IMR-90 (cell line): ENCODE data around the gene PPP1R27. TPM values are rescaled to one million over a fixed set of nuclear protein-coding genes. Genes with fewer than 3 reads are reported as not detected.

Experiments
- ATAC-seq: fragments of 200-7000 bp; cut with Tn5 transposase; 2 replicates; pipeline ENCODE4 v1.9.1; 2020; ENCODE audit warnings: low read depth, mild to moderate bottlenecking, moderate library complexity
- BruUV-seq: library from RNA; stranded (reverse); fragments of 400-500 nt; replicated peaks from 2 replicates; lab custom pipeline; 2021; lab: Mats Ljungman, UMichigan
- CTCF ChIA-PET: fragments of 300-600 bp; formaldehyde crosslinking; extraction: SDS; loops from one replicate; lab custom pipeline; 2021; ENCODE audit warnings: antibody characterized with exemption; lab: Yijun Ruan, JAX
- POLR2A ChIA-PET: fragments of 300-600 bp; sonication (Branson Sonifier 250); formaldehyde crosslinking; loops from one replicate; lab custom pipeline; 2022; ENCODE audit warnings: antibody characterized with exemption; ENCODE audit not compliant: unreplicated experiment; lab: Charles Lee
- DNase-seq: peaks from one replicate; pipeline ENCODE4 v3.0.0; 2013
- H2AFZ ChIP-seq: replicated peaks from 2 replicates; pipeline ENCODE3; 2013; ENCODE audit warnings: low read length, mild to moderate bottlenecking; ENCODE audit not compliant: poor library complexity
- H2AK5ac ChIP-seq: 2 replicates; pipeline ENCODE4 v1.6.1; 2013; ENCODE audit warnings: low read depth, low read length, inconsistent platforms
- H2AK9ac ChIP-seq: replicated peaks from 2 replicates; pipeline ENCODE3; 2013; ENCODE audit warnings: mild to moderate bottlenecking, low read depth, low read length, moderate library complexity; ENCODE audit not compliant: poor library complexity
- H2BK120ac ChIP-seq: 2 replicates; pipeline ENCODE4 v1.6.1; 2013; ENCODE audit warnings: low read depth, low read length, inconsistent platforms
- H2BK15ac ChIP-seq: 3 replicates; pipeline ENCODE4 v1.6.1; 2013; ENCODE audit warnings: low read depth, low read length, inconsistent platforms
- H2BK20ac ChIP-seq: 2 replicates; pipeline ENCODE4 v1.6.1; 2013; ENCODE audit warnings: low read depth, mild to moderate bottlenecking, inconsistent platforms, low read length, moderate library complexity
- H2BK5ac ChIP-seq: 2 replicates; pipeline ENCODE4 v1.6.1; 2013; ENCODE audit warnings: mild to moderate bottlenecking, low read depth, low read length, inconsistent platforms; ENCODE audit not compliant: poor library complexity, severe bottlenecking
- H3K14ac ChIP-seq: replicated peaks from 2 replicates; pipeline ENCODE4 v1.6.1; 2013; ENCODE audit warnings: low read depth, low read length, inconsistent platforms
- H3K18ac ChIP-seq: 2 replicates; pipeline ENCODE4 v1.6.1; 2013; ENCODE audit warnings: low read depth, low read length, control low read depth
- H3K23ac ChIP-seq: 2 replicates; pipeline ENCODE4 v1.6.1; 2013; ENCODE audit warnings: low read depth, low read length, inconsistent platforms
- H3K27ac ChIP-seq: 2 replicates; pipeline ENCODE4 v1.5.1; 2013; ENCODE audit warnings: mild to moderate bottlenecking, control low read depth, low read length; ENCODE audit not compliant: insufficient read depth
- H3K27me3 ChIP-seq: 2 replicates; pipeline ENCODE4 v1.6.1; 2013; ENCODE audit warnings: low read length; ENCODE audit not compliant: control insufficient read depth, insufficient read depth
- H3K36me3 ChIP-seq: 2 replicates; pipeline ENCODE4 v1.6.1; 2013; ENCODE audit warnings: low read length, mixed read lengths; ENCODE audit not compliant: control insufficient read depth, insufficient read depth
- H3K4ac ChIP-seq: 2 replicates; pipeline ENCODE4 v1.6.1; 2013; ENCODE audit warnings: low read depth, low read length, inconsistent platforms
- H3K4me1 ChIP-seq: 2 replicates; pipeline ENCODE4 v1.6.1; 2013; ENCODE audit warnings: low read length, mixed read lengths; ENCODE audit not compliant: control insufficient read depth, insufficient read depth
- H3K4me2 ChIP-seq: 2 replicates; pipeline ENCODE4 v1.6.1; 2013; ENCODE audit warnings: low read depth, mild to moderate bottlenecking, control low read depth, low read length, moderate library complexity
- H3K4me3 ChIP-seq: 2 replicates; pipeline ENCODE4 v1.5.1; 2013; ENCODE audit warnings: low read depth, mild to moderate bottlenecking, control low read depth, low read length, moderate library complexity; ENCODE audit not compliant: insufficient read depth
- H3K56ac ChIP-seq: 2 replicates; pipeline ENCODE4 v1.6.1; 2013; ENCODE audit warnings: low read length, inconsistent platforms; ENCODE audit not compliant: insufficient read depth; ENCODE audit errors: extremely low read depth
- H3K79me1 ChIP-seq, 2 experiments: 2 replicates each; pipeline ENCODE4 v1.6.1; 2013; ENCODE audit warnings: low read length in 2 of 2, inconsistent platforms in 1 of 2, low read depth in 1 of 2
- H3K9ac ChIP-seq: 2 replicates; pipeline ENCODE4 v1.6.1; 2013; ENCODE audit warnings: low read depth, low read length, control low read depth
- H3K9me1 ChIP-seq: 2 replicates; pipeline ENCODE4 v1.6.1; 2013; ENCODE audit warnings: low read length, inconsistent platforms; ENCODE audit not compliant: insufficient read depth
- H3K9me3 ChIP-seq: 2 replicates; pipeline ENCODE4 v1.6.1; 2013; ENCODE audit warnings: low read length; ENCODE audit not compliant: control insufficient read depth, insufficient read depth
- H4K20me1 ChIP-seq: 2 replicates; pipeline ENCODE4 v1.6.1; 2013; ENCODE audit warnings: low read length, inconsistent platforms; ENCODE audit not compliant: insufficient read depth
- H4K5ac ChIP-seq: 2 replicates; pipeline ENCODE4 v1.6.1; 2013; ENCODE audit warnings: mild to moderate bottlenecking, low read depth, low read length, control low read depth
- H4K8ac ChIP-seq, 2 experiments: 2 replicates each; pipeline ENCODE4 v1.6.1; 2013; ENCODE audit warnings: low read depth in 2 of 2, low read length in 2 of 2, control low read depth in 1 of 2, inconsistent platforms in 1 of 2
- H4K91ac ChIP-seq: 2 replicates; pipeline ENCODE4 v1.6.1; 2013; ENCODE audit warnings: low read depth, low read length, inconsistent platforms; ENCODE audit not compliant: insufficient read depth
- CEBPB ChIP-seq: IDR thresholded peaks from 2 replicates; pipeline ENCODE4 v1.6.1; 2012; ENCODE audit warnings: low read depth, low read length, improper control_type of control experiment
- FOS ChIP-seq: fragments of 150-350 bp; IDR thresholded peaks from 2 replicates; pipeline ENCODE4 v1.6.1; 2016; ENCODE audit warnings: low read depth, low read length
- MXI1 ChIP-seq: IDR thresholded peaks from 2 replicates; pipeline ENCODE4 v1.6.1; 2012; ENCODE audit warnings: low read depth, mild to moderate bottlenecking, low read length, moderate library complexity, borderline replicate concordance
- POLR2A ChIP-seq: IDR thresholded peaks from 2 replicates; pipeline ENCODE4 v1.6.1; 2012; ENCODE audit warnings: mild to moderate bottlenecking, low read depth, low read length
- WGBS, 2 experiments: methylation state at CpG; one replicate each; pipeline versions ENCODE4 v1.1.5 to v1.1.7; 2013; ENCODE audit warnings: missing lambda C conversion rate in 2 of 2; ENCODE audit not compliant: insufficient read length in 1 of 2; ENCODE audit errors: extremely low coverage in 2 of 2; 5-methylcytosine and 5-hydroxymethylcytosine counted together
- dilution Hi-C: fragments of 300-500 bp; cut with HindIII; formaldehyde crosslinking; loops from one replicate; pipeline ENCODE4 v1.14.3; 2018; ENCODE audit warnings: low sequenced_read_pairs; ENCODE audit not compliant: unreplicated experiment
- in situ Hi-C: fragments of 300-500 bp; cut with MboI; formaldehyde crosslinking; loops from 3 replicates; pipeline ENCODE4 v1.14.3; 2019; ENCODE audit warnings: low sequenced_read_pairs, inconsistent platforms, mixed read lengths
- intact Hi-C: fragments of 100-400 bp; cut with micrococcal nuclease; formaldehyde crosslinking; loops from 2 replicates; pipeline ENCODE4 v1.10.0; 2022
- polyA plus RNA-seq, 3 experiments: library from polyadenylated mRNA; depleted of rRNA; stranded (reverse); fragments of >200 nt; gene quantifications; 2 replicates each; pipeline ENCODE4 v1.2.3, GENCODE V29; 2012; ENCODE audit warnings: low replicate concordance in 1 of 3
- total RNA-seq: library from RNA; depleted of rRNA; stranded (reverse); fragments of >200 nt; gene quantifications from 2 replicates; pipeline ENCODE4 v1.2.3, GENCODE V29; 2012

PPP1R27 gene
- total and polyA plus RNA-seq, 2 of the 4 experiments (the other 2 are of a cell fraction), result 0.21 TPM; not detected in 1

DNA sequence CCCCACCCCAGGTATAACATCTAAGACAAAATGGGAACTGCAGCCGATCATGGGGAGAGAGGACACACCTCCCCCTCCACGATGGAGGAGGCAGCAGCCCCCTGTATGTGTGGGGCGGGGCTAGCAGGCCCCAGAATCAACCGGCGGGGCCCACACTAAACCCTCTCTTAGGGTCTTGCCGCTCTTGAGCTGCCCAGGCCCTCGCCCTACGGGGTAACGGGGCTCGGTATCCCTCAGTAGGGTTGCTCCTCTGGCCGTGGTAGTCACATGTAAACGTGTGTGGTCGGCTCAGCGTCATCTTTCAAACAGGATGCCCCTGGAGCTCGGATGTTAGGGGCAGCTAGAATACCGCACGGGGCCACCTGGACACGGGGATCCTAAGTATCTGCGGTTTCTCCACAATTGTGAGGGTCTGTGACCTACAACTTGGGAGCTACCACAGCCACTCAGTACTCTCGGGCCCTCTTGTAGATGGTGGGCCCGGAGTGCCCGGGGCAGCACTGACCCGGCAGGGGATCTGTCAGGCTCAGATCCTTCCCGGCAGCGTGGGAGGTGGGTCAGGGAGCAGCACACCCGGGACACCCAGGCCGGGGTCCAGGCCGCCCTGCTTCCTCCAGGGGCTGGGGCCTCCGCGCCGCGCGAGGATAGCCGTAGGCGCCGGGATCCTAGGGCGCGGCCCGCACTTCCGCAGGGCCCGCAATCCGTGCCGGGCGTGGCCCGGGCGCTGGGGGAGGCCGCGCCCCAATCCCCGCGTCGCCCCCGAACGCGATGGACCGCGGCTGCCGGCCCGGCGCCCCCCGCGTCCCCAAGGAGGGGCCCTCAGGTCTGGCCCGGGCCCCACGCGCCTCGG, 35.5 kb upstream of the PPP1R27 start:
- peak overlapping the region; percentile 42; the same call in 1 of the 2 replicates for H2BK120ac ChIP-seq
- H3K23ac ChIP-seq, result peak overlapping the region; percentile 88
- H4K20me1 ChIP-seq, result peaks cover 48% of the 10 kb centered on the region
- no peaks in the 10 kb centered on the region for H3K27me3 ChIP-seq
- H3K56ac ChIP-seq, result peak overlapping the region; percentile 57
- no peaks in the 10 kb centered on the region for H3K9me3 ChIP-seq
- in situ Hi-C loops, result no loop called here
- H3K4ac ChIP-seq, result peak overlapping the region; percentile 94
- peak overlapping the region; percentile 99 for H2BK5ac ChIP-seq
- CTCF ChIA-PET, result no interaction called here
- peak overlapping the region; percentile 5; the same call in 1 of the 2 replicates for H3K18ac ChIP-seq
- H3K79me1 ChIP-seq, result peaks cover 5 to 68% of the 10 kb centered on the region in 2 experiments; a peak in 3 of 4 replicates
- peaks cover 32% of the 10 kb centered on the region for H3K36me3 ChIP-seq
- BruUV-seq, result no TSS peak
- intact Hi-C loops, result no loop called here
- TF ChIP-seq POLR2A (peak; percentile 19), CEBPB (no peak), FOS (no peak), MXI1 (peak; percentile 63; the same call in 1 of the 2 replicates)
- ATAC-seq (peak; percentile 1), DNase-seq (peak; percentile 69)
- POLR2A ChIA-PET, result no interaction called here
- no peak overlapping the region for H2BK20ac ChIP-seq
- peak overlapping the region; percentile 6 for H2AFZ ChIP-seq
- dilution Hi-C loops, result no loop called here
- peak overlapping the region; percentile 66 for H4K5ac ChIP-seq
- peaks cover 8% of the 10 kb centered on the region; the same call in 1 of the 2 replicates for H3K9me1 ChIP-seq
- peak overlapping the region; percentile 96 for H3K27ac ChIP-seq
- peak overlapping the region; percentile 87 for H3K9ac ChIP-seq
- WGBS, 2 experiments, result 0% methylated on average over 41 of the region's 65 CpGs; no CpG with 5 or more reads in 1 of the 2 experiments
- peaks cover 35% of the 10 kb centered on the region for H3K4me1 ChIP-seq
- peak overlapping the region; percentile 85 to 89 for H4K8ac ChIP-seq
- H4K91ac ChIP-seq, result peak overlapping the region; percentile 85
- peak overlapping the region; percentile 99 for H2AK9ac ChIP-seq
- H2BK15ac ChIP-seq, result peak overlapping the region; percentile 15; the same call in 1 of the 3 replicates
- H3K4me2 ChIP-seq, result peak overlapping the region; percentile 93
- peak overlapping the region; percentile 85 for H2AK5ac ChIP-seq
- H3K14ac ChIP-seq, result peak overlapping the region; percentile 83
- peak overlapping the region; percentile 87 for H3K4me3 ChIP-seq
